Hematopoietic multipotent progenitor cell treated with erythropoietin and hydrocortisone succinate and interleukin-3 and kit ligand, for 6 days (in vitro differentiated cells): ENCODE results near the gene ZNF276.
A peak's percentile ranks its signal among the peaks of the same experiment; 100 is the strongest.

Experiments
- DNase-seq: peaks from one replicate; pipeline ENCODE4 v3.0.0-alpha.2; 2015

ZNF276 gene

DNA sequence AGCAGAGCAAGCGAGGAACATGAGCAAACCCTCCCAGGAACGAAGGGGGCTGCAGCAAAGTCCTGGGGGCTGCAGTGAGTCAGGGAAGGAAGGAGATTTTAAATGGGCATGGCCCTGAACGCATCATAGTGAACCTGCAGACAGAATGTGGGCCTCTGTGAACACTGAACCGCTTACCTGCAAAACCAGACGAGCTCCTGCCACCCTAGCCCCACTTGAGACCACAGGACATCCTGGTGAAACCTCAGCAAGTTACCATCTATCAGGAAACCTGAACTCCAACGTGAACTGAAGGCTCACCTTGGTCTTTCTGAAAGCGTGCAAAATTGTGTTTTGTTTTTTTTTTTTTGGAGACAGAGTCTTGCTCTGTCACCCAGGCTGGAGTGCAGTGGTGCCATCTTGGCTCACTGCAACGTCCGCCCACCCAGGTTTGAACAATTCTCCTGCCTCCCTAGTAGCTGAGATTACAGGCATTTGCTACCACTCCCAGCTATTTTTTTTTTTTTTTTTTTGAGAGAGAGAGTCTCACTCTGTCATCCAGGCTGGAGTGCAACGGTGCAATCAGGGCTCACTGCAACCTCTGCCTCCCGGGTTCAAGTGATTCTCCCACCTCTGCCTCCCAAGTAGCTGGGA is 64.3 kb downstream of the ZNF276 start:
- no peak for DNase-seq

DNA sequence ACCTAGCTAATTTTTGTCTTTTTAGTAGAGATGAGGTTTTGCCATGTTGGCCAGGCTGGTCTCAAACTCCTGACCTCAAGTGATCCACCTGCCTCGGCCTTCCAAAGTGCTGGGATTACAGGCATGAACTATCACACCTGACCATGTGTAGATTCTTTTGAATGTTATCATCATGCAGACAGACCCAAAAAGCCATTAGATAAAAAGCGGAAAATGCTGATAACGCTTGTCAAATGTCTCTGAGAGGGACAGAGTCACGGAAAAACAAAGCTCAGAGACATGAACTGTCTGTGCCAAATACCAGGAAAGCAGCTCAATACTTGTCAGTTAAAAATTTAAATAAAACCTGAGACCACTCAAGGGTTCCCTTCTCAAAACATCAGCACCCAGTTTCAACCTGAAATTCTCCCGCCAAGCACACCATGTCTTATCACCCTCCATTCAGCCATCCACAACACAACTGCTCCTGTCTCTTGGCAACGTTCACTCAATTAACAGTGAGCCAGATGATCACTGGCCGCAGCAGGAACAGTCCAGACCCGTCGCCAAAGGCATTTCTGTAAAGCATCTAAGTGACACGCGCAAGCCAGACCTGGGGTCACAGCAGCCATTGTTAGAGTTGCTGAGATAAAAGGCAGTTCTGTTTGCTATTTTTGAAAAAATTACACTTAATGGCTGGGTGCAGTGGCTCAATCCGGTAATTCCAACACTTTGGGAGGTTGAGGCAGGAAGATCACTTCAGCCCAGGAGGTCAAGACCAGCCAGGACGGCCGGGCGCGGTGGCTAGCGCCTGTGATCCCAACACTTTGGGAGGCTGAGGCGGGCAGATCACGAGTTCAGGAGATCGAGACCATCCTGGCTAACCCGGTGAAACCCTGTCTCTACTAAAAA is 65.4 kb downstream of the ZNF276 start:
- DNase-seq, result peak; percentile 80

DNA sequence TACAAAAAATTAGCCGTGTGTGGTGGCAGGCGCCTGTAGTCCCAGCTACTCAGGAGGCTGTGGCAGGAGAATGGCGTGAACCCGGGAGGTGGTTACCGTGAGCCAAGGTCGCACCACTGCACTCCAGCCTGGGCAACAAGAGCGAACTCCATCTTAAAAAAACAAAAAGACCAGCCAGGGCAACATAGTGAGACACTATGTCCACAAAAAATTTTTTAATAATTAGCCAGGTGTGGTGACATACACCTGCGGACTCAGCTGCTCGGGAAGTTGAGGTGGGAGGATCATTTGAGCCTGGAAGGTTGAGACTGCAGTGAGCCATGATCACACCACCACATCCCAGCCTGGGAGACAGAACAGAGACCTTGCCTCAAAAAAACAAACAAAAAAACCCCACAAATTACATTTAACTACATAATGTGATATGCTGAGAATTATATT is 66.0 kb downstream of the ZNF276 start:
- no peak for DNase-seq
